H1 (cell line): ENCODE results near the gene FBXL17. TPM values are rescaled to one million over a fixed set of nuclear protein-coding genes. Genes with fewer than 3 reads are reported as not detected.

Experiments
- CTCF ChIA-PET: fragments of 300-600 bp; sonication (Branson Sonifier 250); formaldehyde crosslinking; loops from one replicate; lab custom pipeline; 2021; ENCODE audit not compliant: partially characterized antibody; lab: Charles Lee
- POLR2A ChIA-PET: fragments of 300-600 bp; sonication (Branson Sonifier 250); formaldehyde crosslinking; loops from one replicate; lab custom pipeline; 2021; ENCODE audit warnings: inconsistent platforms; ENCODE audit not compliant: partially characterized antibody; lab: Charles Lee
- DNase-seq, 2 experiments: peaks; one replicate each; pipeline versions ENCODE4 v3.0.0 to v3.0.0-alpha.2; 2010 to 2022; ENCODE audit warnings: low spot score in 2 of 2, low read depth in 1 of 2, mixed read lengths in 1 of 2
- FAIRE-seq: peaks from 2 replicates; lab custom pipeline; 2011; peaks lifted over from hg19 to GRCh38; lab: Jason Lieb, UNC
- H2AFZ ChIP-seq: 2 replicates; pipeline ENCODE4 v1.8.1; 2012; ENCODE audit warnings: low read length, inconsistent platforms
- H2AK5ac ChIP-seq: 2 replicates; pipeline ENCODE4 v1.6.1; 2013; ENCODE audit warnings: low read depth, low read length
- H2BK120ac ChIP-seq: replicated peaks from 2 replicates; pipeline ENCODE3; 2013; ENCODE audit warnings: low read depth, low read length, inconsistent platforms
- H2BK12ac ChIP-seq: 2 replicates; pipeline ENCODE4 v1.6.1; 2013; ENCODE audit warnings: low read depth, low read length
- H2BK15ac ChIP-seq: 2 replicates; pipeline ENCODE4 v1.6.1; 2013; ENCODE audit warnings: low read length
- H2BK20ac ChIP-seq: 2 replicates; pipeline ENCODE4 v1.6.1; 2013; ENCODE audit warnings: low read length
- H2BK5ac ChIP-seq: 2 replicates; pipeline ENCODE4 v1.6.1; 2013; ENCODE audit warnings: low read depth, low read length
- H3K14ac ChIP-seq: 2 replicates; pipeline ENCODE4 v1.6.1; 2013; ENCODE audit warnings: inconsistent platforms; ENCODE audit not compliant: insufficient read length
- H3K18ac ChIP-seq: 2 replicates; pipeline ENCODE4 v1.6.1; 2013; ENCODE audit warnings: low read length; ENCODE audit errors: extremely low read depth
- H3K23ac ChIP-seq: 2 replicates; pipeline ENCODE4 v1.6.1; 2013; ENCODE audit warnings: inconsistent platforms; ENCODE audit not compliant: insufficient read length
- H3K23me2 ChIP-seq: 2 replicates; pipeline ENCODE4 v1.6.1; 2013; ENCODE audit warnings: low read depth, low read length
- H3K27ac ChIP-seq: 2 replicates; pipeline ENCODE4 v1.6.1; 2011; ENCODE audit warnings: low read depth, low read length, inconsistent platforms
- H3K27me3 ChIP-seq, 4 experiments: replicated peaks in 1 of 4; 1 replicate in 1 of 4; 2 replicates in 3 of 4; pipeline versions ENCODE4 v1.6.1 to v1.8.1; 2011 to 2013; ENCODE audit warnings: low read length in 3 of 4, mild to moderate bottlenecking in 3 of 4, inconsistent platforms in 2 of 4, mixed read lengths in 2 of 4, moderate library complexity in 1 of 4; ENCODE audit not compliant: control insufficient read depth in 3 of 4, insufficient read depth in 3 of 4; ENCODE audit errors: extremely low read depth in 1 of 4
- H3K36me3 ChIP-seq, 4 experiments: 2 replicates each; pipeline versions ENCODE4 v1.6.1 to v1.8.1; 2011 to 2013; ENCODE audit warnings: mild to moderate bottlenecking in 4 of 4, low read length in 3 of 4, moderate library complexity in 2 of 4, control low read depth in 1 of 4, inconsistent platforms in 1 of 4; ENCODE audit not compliant: insufficient read depth in 4 of 4, control insufficient read depth in 2 of 4
- H3K4ac ChIP-seq: replicated peaks from 2 replicates; pipeline ENCODE3; 2013; ENCODE audit warnings: low read length, low read depth, mixed read lengths, inconsistent platforms; ENCODE audit not compliant: insufficient read length
- H3K4me1 ChIP-seq, 4 experiments: replicated peaks in 1 of 4; 1 replicate in 1 of 4; 2 replicates in 3 of 4; pipeline versions ENCODE4 v1.6.1 to v1.8.1; 2011 to 2013; ENCODE audit warnings: low read length in 3 of 4, inconsistent platforms in 2 of 4, mixed read lengths in 1 of 4; ENCODE audit not compliant: insufficient read depth in 4 of 4, control insufficient read depth in 3 of 4
- H3K4me2 ChIP-seq, 2 experiments: 2 replicates each; pipeline versions ENCODE4 v1.6.1 to v1.8.1; 2011 to 2013; ENCODE audit warnings: low read depth in 2 of 2, low read length in 2 of 2, control low read depth in 1 of 2, inconsistent platforms in 1 of 2, mild to moderate bottlenecking in 1 of 2; ENCODE audit not compliant: insufficient read depth in 1 of 2
- H3K4me3 ChIP-seq, 4 experiments: fragments of 200-600, 300-600 bp in 1 of 4; sonication (generic), shearing (Covaris generic), sonication (Bioruptor Twin) in 1 of 4; 2 replicates each; pipeline versions ENCODE4 v1.5.1 to v1.8.1; 2011 to 2016; ENCODE audit warnings: low read length in 4 of 4, low read depth in 3 of 4, control low read depth in 2 of 4, inconsistent platforms in 2 of 4, mild to moderate bottlenecking in 2 of 4, mixed read lengths in 1 of 4, moderate library complexity in 1 of 4; ENCODE audit not compliant: insufficient read depth in 2 of 4; ENCODE audit errors: extremely low read depth in 1 of 4
- H3K56ac ChIP-seq: replicated peaks from 2 replicates; pipeline ENCODE3; 2013; ENCODE audit warnings: low read depth, mild to moderate bottlenecking, mixed read lengths, low read length, inconsistent platforms; ENCODE audit not compliant: insufficient read length
- H3K79me1 ChIP-seq: 2 replicates; pipeline ENCODE4 v1.6.1; 2013; ENCODE audit warnings: low read depth, low read length, control low read depth
- H3K79me2 ChIP-seq, 2 experiments: 2 replicates each; pipeline versions ENCODE4 v1.6.1 to v1.8.1; 2012 to 2013; ENCODE audit warnings: low read length in 2 of 2, mild to moderate bottlenecking in 2 of 2, inconsistent platforms in 1 of 2; ENCODE audit not compliant: insufficient read depth in 2 of 2, control insufficient read depth in 1 of 2
- H3K9ac ChIP-seq, 4 experiments: replicated peaks in 1 of 4; 1 replicate in 1 of 4; 2 replicates in 3 of 4; pipeline versions ENCODE4 v1.6.1 to v1.8.1; 2011 to 2013; ENCODE audit warnings: low read depth in 3 of 4, low read length in 3 of 4, control low read depth in 2 of 4, mild to moderate bottlenecking in 2 of 4, moderate library complexity in 2 of 4, inconsistent platforms in 1 of 4; ENCODE audit errors: extremely low read depth in 1 of 4
- H3K9me3 ChIP-seq, 2 experiments: 2 replicates each; pipeline versions ENCODE4 v1.6.1 to v1.8.1; 2012 to 2013; ENCODE audit warnings: mild to moderate bottlenecking in 2 of 2, moderate library complexity in 2 of 2, control low read depth in 1 of 2, inconsistent platforms in 1 of 2, low read depth in 1 of 2, low read length in 1 of 2, mixed read lengths in 1 of 2; ENCODE audit not compliant: insufficient read depth in 2 of 2
- H4K20me1 ChIP-seq, 2 experiments: replicated peaks in 1 of 2; 2 replicates each; pipeline versions ENCODE3 to v1.8.1; 2011 to 2013; ENCODE audit warnings: inconsistent platforms in 2 of 2, low read length in 2 of 2, mild to moderate bottlenecking in 1 of 2; ENCODE audit not compliant: insufficient read depth in 2 of 2, control insufficient read depth in 1 of 2
- H4K5ac ChIP-seq: 2 replicates; pipeline ENCODE4 v1.6.1; 2013; ENCODE audit warnings: low read length, low read depth, mixed read lengths, inconsistent platforms; ENCODE audit not compliant: insufficient read length
- H4K8ac ChIP-seq: 2 replicates; pipeline ENCODE4 v1.8.0; 2013; ENCODE audit warnings: mild to moderate bottlenecking, moderate library complexity, low read length, inconsistent platforms; ENCODE audit not compliant: insufficient read depth; ENCODE audit errors: extremely low read depth
- H4K91ac ChIP-seq: replicated peaks from 2 replicates; pipeline ENCODE3; 2013; ENCODE audit warnings: low read length, mixed read lengths, inconsistent platforms; ENCODE audit not compliant: insufficient read length
- ASH2L ChIP-seq: fragments of 200-600, 300-600 bp; sonication (generic); IDR thresholded peaks from one replicate; pipeline ENCODE4 v1.7.1; 2017; ENCODE audit warnings: low read length
- CREB1 ChIP-seq: IDR thresholded peaks from 2 replicates; pipeline ENCODE4 v1.6.1; 2012; ENCODE audit warnings: inconsistent platforms
- EP300 ChIP-seq, 2 experiments: IDR thresholded peaks; 1 replicate in 1 of 2; 2 replicates in 1 of 2; pipeline ENCODE4 v1.6.1; 2011 to 2012; ENCODE audit warnings: low read depth in 2 of 2, low read length in 2 of 2, mild to moderate bottlenecking in 2 of 2, borderline replicate concordance in 1 of 2, inconsistent platforms in 1 of 2, moderate library complexity in 1 of 2
- FOSL1 ChIP-seq: IDR thresholded peaks from 2 replicates; pipeline ENCODE4 v1.6.1; 2011; ENCODE audit warnings: mild to moderate bottlenecking, low read depth, low read length, moderate library complexity; ENCODE audit not compliant: insufficient read depth
- JUND ChIP-seq: IDR thresholded peaks from 2 replicates; pipeline ENCODE4 v1.6.1; 2011; ENCODE audit warnings: mild to moderate bottlenecking, improper control_type of control experiment, low read length
- MAFK ChIP-seq: IDR thresholded peaks from 2 replicates; pipeline ENCODE4 v1.6.1; 2012; ENCODE audit warnings: low read depth, mild to moderate bottlenecking, improper control_type of control experiment, low read length
- NANOG ChIP-seq: IDR thresholded peaks from 2 replicates; pipeline ENCODE4 v1.6.1; 2011; ENCODE audit warnings: low read length, low read depth, mild to moderate bottlenecking, inconsistent platforms; ENCODE audit not compliant: insufficient read depth, poor library complexity, severe bottlenecking
- RNF2 ChIP-seq: fragments of 200-900, 300-1000 bp; sonication (generic); IDR thresholded peaks from 2 replicates; pipeline ENCODE4 v1.7.1; 2016; ENCODE audit warnings: borderline replicate concordance, low read depth, mild to moderate bottlenecking, antibody characterized with exemption, low read length; ENCODE audit not compliant: poor library complexity, severe bottlenecking; ENCODE audit errors: missing control alignments
- SAP30 ChIP-seq: fragments of 300-600 bp; sonication (generic); IDR thresholded peaks from 2 replicates; pipeline ENCODE4 v1.7.1; 2012; ENCODE audit warnings: low read length, moderate library complexity, mild to moderate bottlenecking, inconsistent platforms; ENCODE audit not compliant: insufficient read depth, insufficient replicate concordance
- SP1 ChIP-seq: IDR thresholded peaks from 2 replicates; pipeline ENCODE4 v1.6.1; 2011; ENCODE audit warnings: low read depth, low read length
- SP2 ChIP-seq: IDR thresholded peaks from 2 replicates; pipeline ENCODE4 v1.6.1; 2012; ENCODE audit warnings: mild to moderate bottlenecking, low read length, inconsistent platforms
- TAF1 ChIP-seq: IDR thresholded peaks from 2 replicates; pipeline ENCODE4 v1.6.1; 2011; ENCODE audit warnings: mild to moderate bottlenecking, low read depth, low read length
- WGBS, 2 experiments: shearing (Covaris generic) in 1 of 2; methylation state at CpG; one replicate each; pipeline versions ENCODE4 v1.1.6 to v1.1.7; 2013 to 2015; ENCODE audit warnings: low lambda C conversion rate in 2 of 2, mixed read lengths in 2 of 2, inconsistent platforms in 1 of 2, low coverage in 1 of 2, missing lambda C conversion rate in 1 of 2; ENCODE audit not compliant: insufficient replicate concordance in 2 of 2, insufficient coverage in 1 of 2, insufficient read length in 1 of 2; ENCODE audit errors: extremely low coverage in 1 of 2, missing lambda C conversion rate in 1 of 2; 5-methylcytosine and 5-hydroxymethylcytosine counted together
- polyA plus RNA-seq, 7 experiments: library from polyadenylated mRNA; depleted of rRNA in 3 of 7; stranded (reverse) in 5 of 7; unstranded in 2 of 7; fragments of >200 nt in 5 of 7; fragments of 200-250 nt in 2 of 7; gene quantifications; 1 replicate in 5 of 7; 2 replicates in 1 of 7; 4 replicates in 1 of 7; pipeline versions ENCODE4 v1.2.1 to v1.2.3, GENCODE V29; 2011 to 2013; ENCODE audit warnings: missing spikeins in 2 of 7, mixed read lengths in 2 of 7
- total RNA-seq: library from RNA; stranded (reverse); fragmentation: NEBNext Ultra II Directional; extraction: Animal tissue kit (Norgen Biotek cat#: 25700); gene quantifications from 2 replicates; pipeline ENCODE4 v1.2.1, GENCODE V29; 2021
- TF ChIP-seq, protein P1 (sequence below): IDR thresholded peaks from 2 replicates; pipeline ENCODE4 v1.6.1; 2012; ENCODE audit warnings: inconsistent platforms

FBXL17 gene
- total and polyA plus RNA-seq, 2 of the 8 experiments (the other 6 are each of a cell fraction or from before 2014, with no cell fraction given), result 0.35 to 4.3 TPM

DNA sequence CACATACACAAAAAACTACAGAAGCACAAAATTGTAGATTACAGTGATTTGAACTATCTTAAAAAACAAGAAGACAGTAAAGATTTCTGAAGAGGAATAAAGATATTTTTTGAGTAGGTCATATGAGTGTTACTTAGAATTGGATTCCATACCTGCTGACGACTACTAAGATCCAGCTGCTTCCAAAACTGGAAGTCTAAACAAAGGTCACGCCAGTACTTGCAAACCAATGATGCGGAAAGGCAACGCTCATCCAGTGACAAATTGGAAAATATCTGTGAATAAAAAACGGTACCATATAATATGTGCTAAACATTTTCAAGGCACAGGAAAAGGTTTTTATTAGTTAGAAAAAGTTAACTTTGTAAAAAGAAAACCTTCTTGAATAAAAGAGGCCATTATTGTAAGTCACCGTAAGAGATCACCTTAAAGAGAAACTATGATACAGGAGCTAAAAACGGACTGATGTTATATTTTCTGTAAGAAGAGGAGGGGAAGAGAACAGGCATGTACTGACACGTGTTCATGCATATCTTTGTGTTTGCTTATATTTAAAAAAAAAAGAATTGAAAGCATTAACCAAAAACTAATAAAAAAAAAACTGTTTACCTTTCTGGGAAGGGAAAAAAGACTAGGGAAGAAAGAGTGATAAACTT is 14.1 kb downstream of the FBXL17 start:
- no peak overlapping the region for H2BK120ac ChIP-seq
- POLR2A ChIA-PET, result no interaction called here
- CTCF ChIA-PET, result interaction anchor here (0.7 to 1.2 kb wide), 4 partner anchors 15 to 870 kb away, joined by 3 read pairs; no protein-coding TSS in a partner anchor
- no peak overlapping the region for H2BK5ac ChIP-seq
- 92% methylated on average over 8 of the region's 8 CpGs; no CpG with 5 or more reads in 1 of the 2 experiments for WGBS, 2 experiments
- H3K23ac ChIP-seq, result no peak overlapping the region
- no peak overlapping the region for H4K5ac ChIP-seq
- no peak overlapping the region for H4K8ac ChIP-seq
- H3K79me2 ChIP-seq, result no peaks in the 10 kb centered on the region; a peak in 1 of 4 replicates
- no peak overlapping the region for H3K4ac ChIP-seq
- no peak overlapping the region for H2BK15ac ChIP-seq
- H3K23me2 ChIP-seq, result no peaks in the 10 kb centered on the region
- H2AK5ac ChIP-seq, result no peak overlapping the region
- H3K9ac ChIP-seq, result no peak overlapping the region
- no peak overlapping the region for H3K56ac ChIP-seq
- no peaks in the 10 kb centered on the region; a peak in 2 of 4 replicates for H3K9me3 ChIP-seq
- H3K18ac ChIP-seq, result no peak overlapping the region
- no peak overlapping the region for H4K91ac ChIP-seq
- no peak overlapping the region for H2BK12ac ChIP-seq
- no peak overlapping the region for H3K4me2 ChIP-seq
- FAIRE-seq (no peak), DNase-seq (no peak)
- H3K14ac ChIP-seq, result no peak overlapping the region
- H2BK20ac ChIP-seq, result no peak overlapping the region
- H3K27me3 ChIP-seq, result no peaks in the 10 kb centered on the region
- H4K20me1 ChIP-seq, result no peaks in the 10 kb centered on the region
- H3K4me1 ChIP-seq, result no peaks in the 10 kb centered on the region
- H3K27ac ChIP-seq, result no peak overlapping the region
- no peak overlapping the region for H3K4me3 ChIP-seq
- no peak overlapping the region for H2AFZ ChIP-seq
- no peaks in the 10 kb centered on the region; the same call in 1 of the 2 replicates for H3K79me1 ChIP-seq
- H3K36me3 ChIP-seq, result peaks cover 0 to 3% (median 0%) of the 10 kb centered on the region in 4 experiments; a peak in 1 of 8 replicates
- TF ChIP-seq RNF2 (no peak), FOSL1 (no peak), SP1 (no peak), NANOG (no peak), SP2 (no peak), CREB1 (no peak), SAP30 (no peak), ASH2L (no peak), MAFK (no peak), JUND (no peak), EP300 (IDR thresholded peaks at IDR 0.05; ENCODE audit: borderline replicate concordance in 1 of 2, low read depth in 2 of 2, low read length in 2 of 2) (no peak), TAF1 (no peak)
- TF ChIP-seq, protein P1, sequence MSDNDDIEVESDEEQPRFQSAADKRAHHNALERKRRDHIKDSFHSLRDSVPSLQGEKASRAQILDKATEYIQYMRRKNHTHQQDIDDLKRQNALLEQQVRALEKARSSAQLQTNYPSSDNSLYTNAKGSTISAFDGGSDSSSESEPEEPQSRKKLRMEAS, result no peak
